ENCODE data around the gene BNC2.

DNA sequence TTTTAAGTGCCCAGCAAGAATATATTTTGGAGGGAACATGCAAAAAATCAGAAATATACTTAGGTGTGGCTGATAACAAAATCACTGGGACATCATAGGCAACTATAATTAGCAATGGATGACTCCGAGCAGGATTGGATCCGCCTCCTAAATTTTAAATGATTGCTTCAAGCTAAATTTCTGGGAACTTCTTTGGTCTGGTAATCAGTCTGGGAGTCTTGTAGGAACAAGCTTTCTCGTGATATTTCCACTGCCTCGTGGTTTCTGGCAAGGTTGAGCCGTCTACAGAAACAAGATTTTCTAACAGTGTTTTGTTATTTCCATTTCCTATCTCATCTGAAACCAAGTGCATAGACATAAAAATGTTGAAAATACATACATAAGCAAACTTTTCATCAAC lies 232.6 kb downstream of the BNC2 start:
- TF ChIP-seq EZH2 (IDR thresholded peaks at IDR 0.05; ENCODE audit: insufficient read depth, poor library complexity, severe bottlenecking) (no peak), EZH2phosphoT487 (IDR thresholded peaks at IDR 0.05; ENCODE audit: insufficient read depth, low read depth) (no peak)

Measured in GM23248 (cell line).